LNCAP (cell line): ENCODE measurements around the gene METTL22.

Source experiments
- TF ChIP-seq, protein P1 (sequence below): fragments of 450-650 bp; IDR thresholded peaks from 2 replicates; pipeline ENCODE4 v1.5.1; 2017; ENCODE audit warnings: mild to moderate bottlenecking

Gene METTL22

DNA sequence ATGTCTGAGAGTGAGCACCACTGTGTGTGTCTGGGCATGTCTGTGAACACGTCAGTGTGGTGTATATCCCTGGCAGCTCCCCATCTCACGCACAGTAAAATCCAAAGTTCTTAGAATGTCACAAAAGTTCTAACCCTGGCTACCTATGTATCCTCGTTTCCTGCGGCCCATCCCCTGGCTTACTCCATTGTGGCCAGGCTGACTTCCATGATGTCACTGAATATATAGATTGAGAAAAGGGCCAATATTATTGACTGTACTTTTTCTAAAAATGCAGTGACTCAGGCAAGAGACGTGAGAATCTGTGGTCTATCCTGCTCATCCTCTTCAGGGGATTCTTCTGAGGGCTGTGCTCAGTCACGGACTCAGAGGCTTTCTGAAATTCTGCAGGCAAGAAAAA is 963 bp upstream of the METTL22 start:
- TF ChIP-seq, protein P1, sequence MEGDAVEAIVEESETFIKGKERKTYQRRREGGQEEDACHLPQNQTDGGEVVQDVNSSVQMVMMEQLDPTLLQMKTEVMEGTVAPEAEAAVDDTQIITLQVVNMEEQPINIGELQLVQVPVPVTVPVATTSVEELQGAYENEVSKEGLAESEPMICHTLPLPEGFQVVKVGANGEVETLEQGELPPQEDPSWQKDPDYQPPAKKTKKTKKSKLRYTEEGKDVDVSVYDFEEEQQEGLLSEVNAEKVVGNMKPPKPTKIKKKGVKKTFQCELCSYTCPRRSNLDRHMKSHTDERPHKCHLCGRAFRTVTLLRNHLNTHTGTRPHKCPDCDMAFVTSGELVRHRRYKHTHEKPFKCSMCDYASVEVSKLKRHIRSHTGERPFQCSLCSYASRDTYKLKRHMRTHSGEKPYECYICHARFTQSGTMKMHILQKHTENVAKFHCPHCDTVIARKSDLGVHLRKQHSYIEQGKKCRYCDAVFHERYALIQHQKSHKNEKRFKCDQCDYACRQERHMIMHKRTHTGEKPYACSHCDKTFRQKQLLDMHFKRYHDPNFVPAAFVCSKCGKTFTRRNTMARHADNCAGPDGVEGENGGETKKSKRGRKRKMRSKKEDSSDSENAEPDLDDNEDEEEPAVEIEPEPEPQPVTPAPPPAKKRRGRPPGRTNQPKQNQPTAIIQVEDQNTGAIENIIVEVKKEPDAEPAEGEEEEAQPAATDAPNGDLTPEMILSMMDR = no peak

DNA sequence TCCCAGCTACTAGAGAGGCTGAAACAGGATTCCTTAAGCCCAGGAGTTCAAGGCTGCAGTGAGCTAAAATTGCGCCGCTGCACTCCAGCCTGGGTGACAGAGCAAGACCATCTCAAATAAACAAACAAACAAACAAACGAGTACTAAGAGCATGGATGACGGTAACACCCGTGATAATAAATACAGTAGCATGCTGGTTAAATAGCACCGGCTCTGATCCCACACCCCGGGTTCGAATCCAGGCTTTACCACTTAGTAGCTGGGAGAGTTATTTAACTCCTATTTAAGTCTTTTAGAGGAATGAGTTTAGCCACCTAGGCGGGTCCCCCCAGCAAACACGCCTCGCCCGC is 301 bp upstream of the METTL22 start:
- TF ChIP-seq, protein P1 = no peak

DNA sequence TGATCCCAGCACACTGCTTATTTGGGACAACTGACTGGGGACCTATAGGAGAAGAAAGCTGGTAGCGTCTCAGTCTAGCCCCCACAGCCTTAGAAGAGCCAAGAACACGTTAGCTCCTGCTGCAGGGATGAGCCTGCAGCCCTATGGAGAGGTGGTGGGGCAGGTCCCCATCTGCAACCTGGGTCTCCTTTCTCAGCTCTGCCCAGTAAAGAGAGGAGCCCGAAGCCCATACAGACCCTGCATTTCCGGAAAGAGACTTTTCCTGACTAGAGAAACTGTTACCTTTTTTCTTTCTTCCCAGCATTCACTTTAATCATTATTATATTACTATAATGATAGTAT is 788 bp downstream of the METTL22 start:
- TF ChIP-seq, protein P1 = no peak

DNA sequence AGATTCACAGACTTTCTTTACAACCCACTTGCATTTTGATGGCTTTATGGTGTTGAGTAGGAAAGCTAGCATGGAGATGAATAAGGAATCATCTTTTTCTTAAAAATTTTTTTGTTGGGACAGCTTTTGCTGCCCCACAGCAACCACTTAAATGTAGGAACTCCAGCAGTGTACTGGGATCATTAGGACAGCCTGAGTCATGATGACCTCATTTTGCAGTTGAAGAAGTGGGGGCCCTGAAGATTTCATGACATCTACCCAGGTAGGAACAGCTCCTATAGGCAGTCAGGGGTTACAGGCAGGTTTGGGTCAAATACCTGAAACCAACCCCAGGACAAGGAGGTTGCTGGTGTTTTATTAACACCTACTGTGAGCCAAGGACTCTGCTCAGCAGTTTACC is 2.1 kb downstream of the METTL22 start:
- TF ChIP-seq, protein P1 = no peak

DNA sequence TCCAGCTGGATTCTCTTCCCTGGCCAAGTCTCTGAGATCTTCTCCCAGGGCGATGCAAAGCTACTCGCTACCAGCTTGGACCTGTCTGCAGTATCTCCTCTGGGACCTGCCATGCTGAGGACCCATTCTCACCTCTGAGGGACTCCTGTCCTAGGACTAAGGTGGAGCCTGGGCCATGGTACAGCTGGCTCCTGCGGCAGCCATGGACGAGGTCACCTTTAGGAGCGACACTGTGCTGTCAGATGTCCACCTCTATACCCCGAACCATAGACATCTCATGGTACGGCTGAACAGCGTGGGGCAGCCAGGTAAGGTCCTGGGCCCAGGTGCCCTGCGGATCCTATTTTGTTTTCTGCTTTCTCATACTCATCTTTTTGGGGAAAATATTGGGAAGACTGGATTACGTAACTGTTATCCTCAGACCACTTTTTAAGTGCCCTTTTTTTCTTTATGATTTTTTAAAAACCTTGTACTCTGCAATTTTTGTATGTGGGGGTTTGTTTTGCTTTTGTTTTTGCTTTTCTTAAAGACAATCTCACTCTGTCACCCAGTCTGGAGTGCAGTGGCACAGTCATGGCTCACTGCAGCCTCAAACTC is 4.1 kb downstream of the METTL22 start:
- TF ChIP-seq, protein P1 = no peak

DNA sequence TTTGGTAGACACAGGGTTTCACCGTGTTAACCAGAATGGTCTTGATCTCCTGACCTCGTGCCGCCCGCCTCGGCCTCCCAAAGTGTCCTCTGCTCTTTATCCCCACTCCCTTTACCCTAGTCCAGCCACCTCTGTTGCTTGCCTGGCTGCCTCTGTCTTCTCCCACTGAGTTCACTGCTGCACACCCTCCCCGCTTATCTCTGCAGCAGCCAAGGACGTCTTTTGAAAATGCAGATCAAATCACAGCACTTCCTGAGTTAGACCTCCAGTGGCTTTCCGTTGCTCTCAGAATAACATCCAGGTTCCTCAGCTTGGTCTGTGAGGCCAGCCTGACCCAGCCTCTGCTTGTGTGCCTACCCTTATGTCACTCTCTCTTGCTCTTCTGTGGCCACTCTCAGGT is 5.4 kb downstream of the METTL22 start:
- TF ChIP-seq, protein P1 = no peak

DNA sequence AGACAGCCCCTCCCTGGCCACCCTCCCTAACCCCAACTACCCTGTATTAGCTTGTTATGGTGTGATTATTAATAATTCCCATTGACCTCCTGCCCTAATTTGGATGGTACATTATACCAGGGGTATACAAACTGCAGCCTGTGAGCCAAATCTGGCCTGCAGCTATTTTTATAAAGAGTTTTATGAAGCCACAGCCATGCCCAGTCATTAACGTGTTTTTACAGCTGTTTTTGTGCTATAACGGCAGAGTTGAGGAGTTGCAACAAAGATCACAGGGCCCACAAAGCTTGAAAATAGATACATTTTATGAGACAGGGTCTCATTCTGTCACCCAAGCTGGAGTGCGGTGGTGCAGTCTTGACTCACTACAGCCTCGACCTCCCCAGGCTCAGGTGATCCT is 6.0 kb downstream of the METTL22 start:
- TF ChIP-seq, protein P1 = no peak
